H9 (cell line): Measurements from ENCODE around the gene DMBT1. TPM values are rescaled to one million over a fixed set of nuclear protein-coding genes. Genes with fewer than 3 reads are reported as not detected.

Experiments used
- DNase-seq: peaks from one replicate; pipeline ENCODE4 v3.0.0-alpha.2; 2017
- H2AFZ ChIP-seq: one replicate; pipeline ENCODE4 v1.6.1; 2013; ENCODE audit warnings: mild to moderate bottlenecking, low read length, control low read depth, moderate library complexity
- H2AK5ac ChIP-seq: 2 replicates; pipeline ENCODE4 v1.6.1; 2013; ENCODE audit warnings: low read length, control low read depth, mixed read lengths; ENCODE audit not compliant: insufficient read length
- H2BK120ac ChIP-seq: one replicate; pipeline ENCODE4 v1.6.1; 2013; ENCODE audit warnings: low read depth, mild to moderate bottlenecking, low read length, control low read depth, inconsistent platforms; ENCODE audit not compliant: poor library complexity, severe bottlenecking
- H2BK12ac ChIP-seq: 2 replicates; pipeline ENCODE4 v1.6.1; 2013; ENCODE audit warnings: low read length, control low read depth, mixed read lengths, low read depth; ENCODE audit not compliant: insufficient read length
- H2BK15ac ChIP-seq: 2 replicates; pipeline ENCODE4 v1.6.1; 2013; ENCODE audit warnings: low read depth, low read length, control low read depth
- H2BK20ac ChIP-seq: one replicate; pipeline ENCODE4 v1.6.1; 2013; ENCODE audit warnings: low read depth, mild to moderate bottlenecking, low read length, control low read depth, inconsistent platforms; ENCODE audit not compliant: poor library complexity, severe bottlenecking
- H2BK5ac ChIP-seq: 2 replicates; pipeline ENCODE4 v1.6.1; 2013; ENCODE audit warnings: low read length, control low read depth, mixed read lengths; ENCODE audit not compliant: insufficient read length
- H3K14ac ChIP-seq: 2 replicates; pipeline ENCODE4 v1.6.1; 2013; ENCODE audit warnings: low read length, control low read depth; ENCODE audit not compliant: insufficient read depth
- H3K18ac ChIP-seq: 2 replicates; pipeline ENCODE4 v1.6.1; 2013; ENCODE audit warnings: low read depth, mild to moderate bottlenecking, mixed read lengths, low read length, control low read depth; ENCODE audit not compliant: insufficient read length
- H3K23ac ChIP-seq: 2 replicates; pipeline ENCODE4 v1.6.1; 2013; ENCODE audit warnings: low read length, control low read depth, mixed read lengths, low read depth; ENCODE audit not compliant: insufficient read length
- H3K23me2 ChIP-seq: 2 replicates; pipeline ENCODE4 v1.6.1; 2013; ENCODE audit warnings: low read depth, mild to moderate bottlenecking, mixed read lengths, low read length, control low read depth; ENCODE audit not compliant: insufficient read length, poor library complexity, severe bottlenecking
- H3K27ac ChIP-seq: 2 replicates; pipeline ENCODE4 v1.5.1; 2013; ENCODE audit warnings: low read length, control low read depth, mixed read lengths, low read depth; ENCODE audit not compliant: insufficient read length
- H3K27me3 ChIP-seq: 2 replicates; pipeline ENCODE4 v1.6.1; 2013; ENCODE audit warnings: low read length, control low read depth, inconsistent platforms; ENCODE audit not compliant: insufficient read depth
- H3K4ac ChIP-seq: 2 replicates; pipeline ENCODE4 v1.6.1; 2013; ENCODE audit warnings: low read depth, mild to moderate bottlenecking, control low read depth, inconsistent platforms, low read length, moderate library complexity
- H3K4me1 ChIP-seq: 2 replicates; pipeline ENCODE4 v1.6.1; 2013; ENCODE audit warnings: low read length, control low read depth, inconsistent platforms; ENCODE audit not compliant: insufficient read depth
- H3K4me2 ChIP-seq: 2 replicates; pipeline ENCODE4 v1.6.1; 2013; ENCODE audit warnings: low read length, control low read depth, mixed read lengths; ENCODE audit not compliant: insufficient read length, insufficient read depth
- H3K56ac ChIP-seq: 2 replicates; pipeline ENCODE4 v1.6.1; 2013; ENCODE audit warnings: low read depth, mild to moderate bottlenecking, mixed read lengths, low read length, control low read depth; ENCODE audit not compliant: insufficient read length
- H3K79me1 ChIP-seq: 2 replicates; pipeline ENCODE4 v1.6.1; 2013; ENCODE audit warnings: low read depth, mild to moderate bottlenecking, moderate library complexity, low read length, control low read depth, inconsistent platforms; ENCODE audit not compliant: insufficient read depth, poor library complexity, severe bottlenecking
- H3K79me2 ChIP-seq: 2 replicates; pipeline ENCODE4 v1.6.1; 2013; ENCODE audit warnings: low read length, control low read depth, inconsistent platforms; ENCODE audit not compliant: insufficient read depth
- H3K9ac ChIP-seq: 2 replicates; pipeline ENCODE4 v1.6.1; 2013; ENCODE audit warnings: low read length, control low read depth, mixed read lengths; ENCODE audit not compliant: insufficient read length; ENCODE audit errors: extremely low read depth
- H3K9me3 ChIP-seq: one replicate; pipeline ENCODE4 v1.6.1; 2013; ENCODE audit warnings: low read depth, low read length, inconsistent platforms; ENCODE audit not compliant: control insufficient read depth
- H3T11ph ChIP-seq: one replicate; pipeline ENCODE4 v1.6.1; 2013; ENCODE audit warnings: mild to moderate bottlenecking, low read length, control low read depth, inconsistent platforms
- H4K20me1 ChIP-seq: one replicate; pipeline ENCODE4 v1.6.1; 2013; ENCODE audit not compliant: control insufficient read depth, insufficient read length, insufficient read depth
- H4K5ac ChIP-seq: 2 replicates; pipeline ENCODE4 v1.6.1; 2013; ENCODE audit warnings: low read depth, mild to moderate bottlenecking, mixed read lengths, low read length, control low read depth; ENCODE audit not compliant: insufficient read length
- H4K8ac ChIP-seq: replicated peaks from 2 replicates; pipeline ENCODE4 v1.6.1; 2013; ENCODE audit warnings: low read length, control low read depth, mixed read lengths, low read depth; ENCODE audit not compliant: insufficient read length
- H4K91ac ChIP-seq: 2 replicates; pipeline ENCODE4 v1.6.1; 2013; ENCODE audit warnings: low read depth, mild to moderate bottlenecking, moderate library complexity, mixed read lengths, low read length, control low read depth; ENCODE audit not compliant: insufficient read length
- H3K27ac Mint-ChIP-seq, 3 experiments: 2 replicates in 2 of 3; 3 replicates in 1 of 3; pipeline ENCODE4 v1.8.0; 2020 to 2021; ENCODE audit warnings: mixed read lengths in 3 of 3, mild to moderate bottlenecking in 1 of 3, moderate library complexity in 1 of 3
- H3K27me3 Mint-ChIP-seq: 2 replicates; pipeline ENCODE4 v1.8.0; 2021; ENCODE audit warnings: low read depth, mild to moderate bottlenecking, moderate library complexity, mixed read lengths
- H3K36me3 Mint-ChIP-seq, 3 experiments: 2 replicates in 2 of 3; 3 replicates in 1 of 3; pipeline ENCODE4 v1.8.0; 2020 to 2021; ENCODE audit warnings: low read depth in 3 of 3, mixed read lengths in 3 of 3; ENCODE audit not compliant: insufficient read depth in 1 of 3
- H3K4me1 Mint-ChIP-seq, 2 experiments: 2 replicates each; pipeline ENCODE4 v1.8.0; 2020; ENCODE audit warnings: mixed read lengths in 2 of 2
- H3K4me3 Mint-ChIP-seq, 2 experiments: 2 replicates in 1 of 2; 3 replicates in 1 of 2; pipeline ENCODE4 v1.8.0; 2020 to 2021; ENCODE audit warnings: mild to moderate bottlenecking in 2 of 2, mixed read lengths in 2 of 2, moderate library complexity in 1 of 2
- H3K9me3 Mint-ChIP-seq, 2 experiments: 2 replicates in 1 of 2; 3 replicates in 1 of 2; pipeline ENCODE4 v1.8.0; 2020; ENCODE audit warnings: mild to moderate bottlenecking in 2 of 2, mixed read lengths in 2 of 2, moderate library complexity in 1 of 2
- CTCF ChIP-seq: fragments of 200-600 bp; sonication (generic); conservative IDR thresholded peaks from 3 replicates; pipeline ENCODE4 v1.8.0; 2021; ENCODE audit warnings: antibody characterized with exemption, mild to moderate bottlenecking
- WGBS: extraction: QIAGEN DNeasy Blood & Tissue Kit; methylation state at CpG from one replicate; pipeline ENCODE4 v1.1.7; 2013; ENCODE audit warnings: missing lambda C conversion rate, low lambda C conversion rate, mixed read lengths; ENCODE audit not compliant: insufficient read length; ENCODE audit errors: extremely low coverage; 5-methylcytosine and 5-hydroxymethylcytosine counted together
- total RNA-seq: library from RNA; stranded (reverse); gene quantifications from 2 replicates; pipeline ENCODE4 v1.2.1, GENCODE V29; 2021

The DMBT1 gene
- total RNA-seq, 1 experiment from 2014 or later = 0.04 TPM

DNA sequence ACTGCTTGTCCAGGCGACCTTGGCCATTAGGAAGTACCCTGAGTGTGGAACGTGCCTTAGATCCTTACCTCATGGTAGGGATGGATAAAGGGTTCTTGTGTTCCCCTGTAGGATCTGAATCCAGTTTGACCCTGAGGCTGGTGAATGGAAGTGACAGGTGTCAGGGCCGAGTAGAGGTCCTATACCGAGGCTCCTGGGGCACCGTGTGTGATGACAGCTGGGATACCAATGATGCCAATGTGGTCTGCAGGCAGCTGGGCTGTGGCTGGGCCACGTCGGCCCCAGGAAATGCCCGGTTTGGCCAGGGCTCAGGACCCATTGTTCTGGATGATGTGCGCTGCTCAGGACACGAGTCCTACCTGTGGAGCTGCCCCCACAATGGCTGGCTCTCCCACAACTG, 31.6 kb downstream of the DMBT1 start:
- H3K27me3 ChIP-seq = no peaks in the 10 kb centered on the region
- no peaks in the 10 kb centered on the region for H3K9me3 ChIP-seq
- H3T11ph ChIP-seq = no peak overlapping the region
- H2BK5ac ChIP-seq = no peak overlapping the region
- no peak for TF ChIP-seq CTCF
- no peak overlapping the region for H3K27ac ChIP-seq
- Mint-ChIP-seq H3K27me3 (peaks cover 8% of the 10 kb centered on the region), H3K4me1 (no peaks in the 10 kb centered on the region), H3K27ac (no peak overlapping the region), H3K36me3 (no peaks in the 10 kb centered on the region; a peak in 1 of 7 replicates), H3K4me3 (no peak overlapping the region; a peak in 1 of 5 replicates), H3K9me3 (peaks cover 0 to 5% of the 10 kb centered on the region in 2 experiments; a peak in 4 of 5 replicates)
- H3K9ac ChIP-seq = no peak overlapping the region
- no peaks in the 10 kb centered on the region for H3K79me1 ChIP-seq
- H2BK15ac ChIP-seq = no peak overlapping the region
- no peak overlapping the region for H3K14ac ChIP-seq
- H4K20me1 ChIP-seq = no peaks in the 10 kb centered on the region
- H2BK120ac ChIP-seq = no peak overlapping the region
- H4K8ac ChIP-seq = no peak overlapping the region
- H3K4me1 ChIP-seq = no peaks in the 10 kb centered on the region
- no peak overlapping the region for H3K4me2 ChIP-seq
- H3K23ac ChIP-seq = no peak overlapping the region
- H2BK20ac ChIP-seq = no peak overlapping the region
- no peak overlapping the region for H3K4ac ChIP-seq
- no CpG with 5 or more reads among the region's 10 CpGs for whole genome bisulfite sequencing
- H3K79me2 ChIP-seq = no peaks in the 10 kb centered on the region
- no peak for DNase-seq
- no peak overlapping the region for H2AFZ ChIP-seq
- H2AK5ac ChIP-seq = no peak overlapping the region
- no peak overlapping the region for H3K56ac ChIP-seq
- no peak overlapping the region for H4K91ac ChIP-seq
- no peaks in the 10 kb centered on the region for H3K23me2 ChIP-seq
- H2BK12ac ChIP-seq = no peak overlapping the region
- no peak overlapping the region for H3K18ac ChIP-seq
- H4K5ac ChIP-seq = no peak overlapping the region
